Heart right ventricle (tissue), 16 donors: ENCODE data around the gene SYTL1. TPM values are rescaled to one million over a fixed set of nuclear protein-coding genes. Genes with fewer than 3 reads are reported as not detected.
A peak's percentile ranks its signal among the peaks of the same experiment; 100 is the strongest.

Experiments used
- ATAC-seq, 8 donors: fragments of 200-7000 bp; cut with Tn5 transposase; one replicate each; pipeline ENCODE4 v1.9.1; 2020; ENCODE audit warnings: mild to moderate bottlenecking in 8 of 8, moderate library complexity in 8 of 8, moderate number of reproducible peaks in 1 of 8
- DNase-seq, 2 donors: peaks; one replicate each; pipeline ENCODE4 v3.0.0-alpha.2; 2020
- H3K27ac ChIP-seq, 10 donors: fragments of 200-600 bp; sonication (generic) in 2 of 10; one replicate each; pipeline versions ENCODE4 v1.5.0 to v1.8.0; 2020 to 2022; ENCODE audit warnings: mild to moderate bottlenecking in 3 of 10
- H3K27me3 ChIP-seq, 7 donors: fragments of 200-600 bp; one replicate each; pipeline ENCODE4 v1.8.0; 2021 to 2022; ENCODE audit warnings: mild to moderate bottlenecking in 2 of 7
- H3K36me3 ChIP-seq, 9 donors: fragments of 200-600 bp; sonication (generic) in 1 of 9; one replicate each; pipeline versions ENCODE4 v1.5.0 to v1.8.0; 2020 to 2022; ENCODE audit warnings: mild to moderate bottlenecking in 2 of 9
- H3K4me1 ChIP-seq, 9 donors: fragments of 200-600 bp; sonication (generic) in 1 of 9; one replicate each; pipeline versions ENCODE4 v1.5.0 to v1.8.0; 2020 to 2022; ENCODE audit warnings: mild to moderate bottlenecking in 4 of 9
- H3K4me3 ChIP-seq, 10 donors: fragments of 200-600 bp; sonication (generic) in 2 of 10; one replicate each; pipeline versions ENCODE4 v1.5.0 to v1.8.0; 2020 to 2022; ENCODE audit warnings: mild to moderate bottlenecking in 7 of 10, moderate library complexity in 2 of 10
- H3K9me3 ChIP-seq, 11 donors: fragments of 200-600 bp in 10 of 11; sonication (generic) in 2 of 11; one replicate each; pipeline versions ENCODE4 v1.5.0 to v1.8.0; 2013 to 2022; ENCODE audit warnings: mild to moderate bottlenecking in 2 of 11, control low read depth in 1 of 11, moderate library complexity in 1 of 11
- CTCF ChIP-seq, 9 donors: fragments of 200-600 bp; sonication (generic) in 2 of 9; IDR thresholded peaks; one replicate each; pipeline versions ENCODE4 v1.5.0 to v1.8.0; 2021 to 2022; ENCODE audit warnings: antibody characterized with exemption in 9 of 9, mild to moderate bottlenecking in 5 of 9, moderate library complexity in 1 of 9
- WGBS, 2 donors: extraction: QIAGEN DNeasy Blood & Tissue Kit; methylation state at CpG; one replicate each; pipeline ENCODE4 v1.1.7; 2013; ENCODE audit warnings: inconsistent platforms in 1 of 2; 5-methylcytosine and 5-hydroxymethylcytosine counted together
- intact Hi-C, 10 donors: fragments of 100-400 bp; cut with DNase I; formaldehyde crosslinking; loops; one replicate each; pipeline versions ENCODE4 v1.11.1 to v1.14.2; 2022
- long read RNA-seq, 3 donors: library from polyadenylated mRNA; unstranded; transcript quantifications; one replicate each; pipeline ENCODE4 v2.0.0, GENCODE V29; 2020 to 2021
- polyA plus RNA-seq, 2 donors: library from polyadenylated mRNA; stranded (reverse); fragments of 200-250 nt; gene quantifications; one replicate each; pipeline ENCODE4 v1.2.3, GENCODE V29; 2013
- total RNA-seq, 10 donors: library from RNA; stranded (reverse); fragmentation: NEBNext Ultra II Directional in 3 of 10; extraction: Animal tissue kit (Norgen Biotek cat#: 25700) in 3 of 10; gene quantifications; one replicate each; pipeline versions ENCODE4 v1.2.1 to v1.2.4, GENCODE V29; 2021 to 2023
- donor health status: Arrhythmogenic right ventricular cardiomyopathy.
- donor health status: ischemic (EF 13 %, LVEDD 7.1; RV severe dilation, severe dysfunction).
- donor health status: healthy with polysubstance abuse.
- donor health status: DM: no; HTN: yes; CAD: no.
- donor health status: DM: no; HTN: no; CAD: no.
- donor health status: ischemic (EF 25% LVEDD 6.9; RV normal size, moderate dysfunction).
- donor health status: ischemic (EF 25% LVEDD 5.7; RV mildly dilated, moderate dysfunction).
- donor health status: healthy.
- donor health status: DM: yes; HTN: yes; CAD: no.
- donor health status: Ischemic cardiomyopathy.
- donor health status: ischemic (EF 35%, LVEDD 5.7; RV mildly dilated, moderate dysfunction).
- donor health status: nonischemic (EF 11% LVEDD 7.7; RV severe dilation, severe dysfunction).
- donor health status: DM: yes; HTN: yes; CAD: no.
- donor health status: PGD.
- donor health status: ischemic (EF 29% LVEDD 5.4; RV normal size, mild dysfunction).
- donor health status: nonischemic (EF 23%, LVEDD 6.1; RV moderate dilation, normal function).

SYTL1 gene
- total RNA-seq (1 to 10 TPM in 2 of 10 donors, under 1 TPM in 8; 0.30 to 4.3 (median 0.68) TPM), polyA plus RNA-seq (1 to 10 TPM in 1 of 2 donors, under 1 TPM in 1; 0.46 to 2.5 TPM)
- long read RNA-seq, donor 1, partial matches to known transcripts: 0 of 3 reads
- long read RNA-seq, donor 1, other reads (novel, unspliced or antisense): 1 of 3 reads
- long read RNA-seq, donor 2, partial matches to known transcripts: 1 of 2 reads
- long read RNA-seq, donor 2, other reads (novel, unspliced or antisense): 1 of 2 reads
- long read RNA-seq, donor 3, partial matches to known transcripts: 0 of 1 reads
- long read RNA-seq, donor 3, other reads (novel, unspliced or antisense): 1 of 1 reads

GRCh38 chr1:27341525-27342252, at the start of gene SYTL1:
TSS of gene SYTL1 (plus strand) at chr1:27342022. CDS start at chr1:27345335, 3,313 bp downstream.
- WGBS, 2 donors: 40 to 44% methylated on average over 22 of the region's 22 CpGs
- Histone ChIP-seq H3K27ac (peak within 1 kb of the TSS in 3 of 10 donors; percentile 19 to 92 (median 67)), H3K4me1 (peaks cover 0 to 34% (median 0%) of the 10 kb centered on the region in 9 donors), H3K27me3 (no peaks in the 10 kb centered on the region), H3K36me3 (peaks cover 0 to 20% (median 2%) of the 10 kb centered on the region in 9 donors), H3K4me3 (peak within 1 kb of the TSS in 5 of 10 donors; percentile 3 to 60 (median 19)), H3K9me3 (no peaks in the 10 kb centered on the region)
- DNase-seq: no peak
- TF ChIP-seq CTCF (IDR thresholded peaks at IDR 0.05): no peak
- peak in 6 of 8 donors; percentile 20 to 51 (median 26) for ATAC-seq
- intact Hi-C loops: no loop called here

GRCh38 chr1:27292106-27292505, 49.7 kb upstream of the SYTL1 start:
- no peak for TF ChIP-seq CTCF (IDR thresholded peaks at IDR 0.05)
- Histone ChIP-seq H3K4me3 (no peak overlapping the region), H3K4me1 (peaks cover 0 to 6% (median 0%) of the 10 kb centered on the region in 9 donors), H3K36me3 (peaks cover 0 to 82% (median 44%) of the 10 kb centered on the region in 9 donors), H3K27me3 (no peaks in the 10 kb centered on the region), H3K27ac (peak overlapping the region in 2 of 10 donors; percentile 3 to 10), H3K9me3 (no peaks in the 10 kb centered on the region)
- peak in 5 of 8 donors; percentile 27 to 72 (median 65) for ATAC-seq
- WGBS, 2 donors: 52 to 69% methylated on average over 5 of the region's 5 CpGs
- DNase-seq: no peak
- intact Hi-C loops: loop anchor here in 2 of 10 donors (10.0 kb wide), 2 partner anchors 313 to 323 kb away; partner anchors contain the start of gene AHDC1 (in 1 of the 2)

- Histone ChIP-seq H3K4me3 (no peak overlapping the region), H3K9me3 (no peaks in the 10 kb centered on the region), H3K27me3 (no peaks in the 10 kb centered on the region), H3K36me3 (peaks cover 0 to 88% (median 50%) of the 10 kb centered on the region in 9 donors), H3K27ac (no peak overlapping the region), H3K4me1 (peaks cover 0 to 18% (median 7%) of the 10 kb centered on the region in 9 donors)
- 96 to 98% methylated on average over 8 of the region's 8 CpGs for WGBS, 2 donors
- no peak for TF ChIP-seq CTCF (IDR thresholded peaks at IDR 0.05)
- DNase-seq: no peak
- intact Hi-C loops: loop anchor here in 2 of 10 donors (10.0 kb wide), 2 partner anchors 311 to 321 kb away; partner anchors contain the start of gene AHDC1 (in 1 of the 2)
- ATAC-seq: no peak
These were observed 47.9 kb upstream of the SYTL1 start for GRCh38 chr1:27293915-27294314.

GRCh38 chr1:27296773-27297291, 45.0 kb upstream of the SYTL1 start:
- Histone ChIP-seq H3K27ac (no peak overlapping the region), H3K9me3 (no peaks in the 10 kb centered on the region), H3K4me1 (peaks cover 11 to 47% (median 30%) of the 10 kb centered on the region in 9 donors), H3K27me3 (no peaks in the 10 kb centered on the region), H3K36me3 (peaks cover 0 to 92% (median 44%) of the 10 kb centered on the region in 9 donors), H3K4me3 (no peak overlapping the region)
- TF ChIP-seq CTCF (IDR thresholded peaks at IDR 0.05): peak; percentile 39 to 69 (median 61)
- peak in 3 of 8 donors; percentile 20 to 29 (median 26) for ATAC-seq
- DNase-seq: peak; percentile 61 to 77
- intact Hi-C loops: loop anchor here in 5 of 10 donors (2.0 to 10.0 kb wide), 5 partner anchors 308 to 685 kb away; partner anchors contain the start of gene AHDC1 (in 2 of the 5)
- 38 to 39% methylated on average over 10 of the region's 10 CpGs for WGBS, 2 donors
